Glutamatergic neuron (in vitro differentiated cells): ENCODE measurements around the gene ACADVL. TPM values are rescaled to one million over a fixed set of nuclear protein-coding genes. Genes with fewer than 3 reads are reported as not detected.
"Not testable (repeated sequence)": the region's sequence is repeated elsewhere in the genome, so short reads cannot be mapped to it uniquely, and the experiment has no call there.

Source experiments
- DNase-seq: peaks from one replicate; pipeline ENCODE4 v3.0.0; 2022
- H3K27ac Mint-ChIP-seq: one replicate; pipeline ENCODE4 v1.8.0; 2020; ENCODE audit warnings: mild to moderate bottlenecking, mixed read lengths, inconsistent platforms; ENCODE audit not compliant: unreplicated experiment
- H3K27me3 Mint-ChIP-seq: one replicate; pipeline ENCODE4 v1.8.0; 2020; ENCODE audit warnings: mild to moderate bottlenecking, moderate library complexity, mixed read lengths, inconsistent platforms; ENCODE audit not compliant: unreplicated experiment
- H3K36me3 Mint-ChIP-seq: one replicate; pipeline ENCODE4 v1.8.0; 2020; ENCODE audit warnings: mild to moderate bottlenecking, mixed read lengths, inconsistent platforms; ENCODE audit not compliant: unreplicated experiment
- H3K4me1 Mint-ChIP-seq: one replicate; pipeline ENCODE4 v1.8.0; 2020; ENCODE audit warnings: mild to moderate bottlenecking, low read depth, mixed read lengths, inconsistent platforms; ENCODE audit not compliant: unreplicated experiment
- H3K4me3 Mint-ChIP-seq: one replicate; pipeline ENCODE4 v1.8.0; 2020; ENCODE audit warnings: mild to moderate bottlenecking, mixed read lengths, inconsistent platforms; ENCODE audit not compliant: unreplicated experiment
- H3K9me3 Mint-ChIP-seq: one replicate; pipeline ENCODE4 v1.8.0; 2020; ENCODE audit warnings: mild to moderate bottlenecking, moderate library complexity, mixed read lengths, inconsistent platforms; ENCODE audit not compliant: unreplicated experiment
- CTCF ChIP-seq: fragments of 200-600 bp; sonication (generic); IDR thresholded peaks from one replicate; pipeline ENCODE4 v1.5.0; 2021; ENCODE audit not compliant: partially characterized antibody, unreplicated experiment
- total RNA-seq: library from RNA; stranded (reverse); fragmentation: NEBNext Ultra II Directional; extraction: Animal tissue kit (Norgen Biotek cat#: 25700); gene quantifications from one replicate; pipeline ENCODE4 v1.2.1, GENCODE V29; 2021; ENCODE audit not compliant: unreplicated experiment

Gene ACADVL
- total RNA-seq, 1 donor from 2014 or later: 375 TPM

- Mint-ChIP-seq H3K9me3 (peaks cover 36% of the 10 kb centered on the region), H3K27ac (peak overlapping the region; percentile 100), H3K4me1 (peaks cover 29% of the 10 kb centered on the region), H3K4me3 (peak overlapping the region; percentile 99), H3K27me3 (peaks cover 38% of the 10 kb centered on the region), H3K36me3 (peaks cover 17% of the 10 kb centered on the region)
- no peak for DNase-seq
- TF ChIP-seq CTCF: no peak
These were observed 21.5 kb downstream of the ACADVL start for GRCh38 chr17:7241090-7241733.

- Mint-ChIP-seq H3K9me3 (peaks cover 40% of the 10 kb centered on the region), H3K27ac (peak within 1 kb of the TSS; percentile 100), H3K27me3 (peaks cover 39% of the 10 kb centered on the region), H3K36me3 (peaks cover 15% of the 10 kb centered on the region), H3K4me1 (peaks cover 33% of the 10 kb centered on the region), H3K4me3 (peak within 1 kb of the TSS; percentile 99)
- peak; percentile 92 for DNase-seq
- TF ChIP-seq CTCF: no peak
These were observed 22.3 kb downstream of the ACADVL start, which contains the start of gene GABARAP for GRCh38 chr17:7241783-7242716. TSS of gene GABARAP (minus strand) at chr17:7242449. CDS start at chr17:7242330, 119 bp downstream.

- Mint-ChIP-seq H3K4me3 (peak overlapping the region; percentile 99), H3K36me3 (peaks cover 13% of the 10 kb centered on the region), H3K27me3 (peaks cover 36% of the 10 kb centered on the region), H3K4me1 (peaks cover 31% of the 10 kb centered on the region), H3K27ac (peak overlapping the region; percentile 100), H3K9me3 (peaks cover 37% of the 10 kb centered on the region)
- peak; percentile 11 for TF ChIP-seq CTCF
- DNase-seq: peak; percentile 95
These were observed 23.1 kb downstream of the ACADVL start for GRCh38 chr17:7242717-7243452.

- Mint-ChIP-seq H3K9me3 (peaks cover 37% of the 10 kb centered on the region), H3K27me3 (peaks cover 36% of the 10 kb centered on the region)
These were observed 23.7 kb downstream of the ACADVL start for GRCh38 chr17:7243453-7243729.

GRCh38 chr17:7243838-7244237 is 24.1 kb downstream of the ACADVL start:
- Mint-ChIP-seq H3K36me3 (peaks cover 13% of the 10 kb centered on the region), H3K4me3 (peak overlapping the region; percentile 99), H3K4me1 (peaks cover 35% of the 10 kb centered on the region), H3K27ac (peak overlapping the region; percentile 86), H3K27me3 (peaks cover 33% of the 10 kb centered on the region), H3K9me3 (peaks cover 36% of the 10 kb centered on the region)
- not testable (repeated sequence) for DNase-seq

More at GRCh38 chr17:7243453-7243729, 23.7 kb downstream of the ACADVL start:
- peak overlapping the region; percentile 99 for H3K4me3 Mint-ChIP-seq
- H3K4me1 Mint-ChIP-seq: peaks cover 31% of the 10 kb centered on the region
- peaks cover 13% of the 10 kb centered on the region for H3K36me3 Mint-ChIP-seq
- H3K27ac Mint-ChIP-seq: peak overlapping the region; percentile 99
- TF ChIP-seq CTCF: no peak
- DNase-seq: no peak
